ENCODE results near the gene DEFB125.
"Not testable (repeated sequence)": the region's sequence is repeated elsewhere in the genome, so short reads cannot be mapped to it uniquely, and the experiment has no call there.

DEFB125 gene

DNA sequence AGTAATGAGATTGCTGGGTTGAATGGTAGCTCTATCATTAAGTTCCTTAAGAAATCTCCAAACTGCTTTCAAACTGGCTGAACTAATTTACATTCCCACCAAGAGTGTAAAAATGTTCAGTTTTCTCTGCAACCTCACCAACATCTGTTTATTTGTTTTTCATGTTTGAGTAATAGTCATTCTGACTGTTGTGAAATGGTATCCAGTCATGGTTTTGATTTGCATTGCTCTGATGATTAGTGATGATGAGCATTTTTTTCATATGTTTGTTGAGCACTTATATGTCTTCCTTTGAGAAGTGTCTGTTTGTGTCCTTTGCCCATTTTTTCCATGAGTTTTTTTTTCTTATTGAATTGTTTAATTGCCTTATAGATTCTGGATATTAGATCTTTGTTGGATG is 24.9 kb downstream of the DEFB125 start:
- Mint-ChIP-seq H3K9me3 (peaks cover 6% of the 10 kb centered on the region), H3K4me1 (no peaks in the 10 kb centered on the region), H3K4me3 (no peak overlapping the region), H3K36me3 (peaks cover 2% of the 10 kb centered on the region), H3K27ac (no peak overlapping the region), H3K27me3 (peaks cover 19% of the 10 kb centered on the region)

DNA sequence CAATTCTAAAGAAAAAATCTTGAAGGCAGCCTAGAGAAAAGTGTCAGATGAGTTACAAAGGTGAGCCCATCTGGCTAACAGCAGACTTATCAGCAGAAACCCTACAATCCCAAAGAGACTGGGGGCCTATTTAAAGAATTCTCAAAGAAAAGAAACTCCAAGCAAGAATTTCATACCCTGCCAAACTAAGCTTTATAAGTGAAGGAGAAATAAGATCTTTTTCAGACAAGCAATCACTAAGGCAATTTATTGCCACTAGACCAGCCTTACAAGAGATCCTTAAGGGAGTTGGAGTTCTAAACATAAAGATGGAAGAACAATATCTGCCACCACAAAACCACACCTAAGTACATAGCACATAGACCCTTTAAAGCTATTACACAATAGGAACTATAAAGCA is 30.0 kb downstream of the DEFB125 start:
- Mint-ChIP-seq H3K27ac (no peak overlapping the region), H3K9me3 (peaks cover 15% of the 10 kb centered on the region), H3K4me3 (no peak overlapping the region), H3K4me1 (no peaks in the 10 kb centered on the region), H3K27me3 (peaks cover 41% of the 10 kb centered on the region), H3K36me3 (peaks cover 3% of the 10 kb centered on the region)

GRCh38 chr20:129786-130323 is 42.4 kb downstream of the DEFB125 start:
- not testable (repeated sequence) for H3K27ac Mint-ChIP-seq

DNA sequence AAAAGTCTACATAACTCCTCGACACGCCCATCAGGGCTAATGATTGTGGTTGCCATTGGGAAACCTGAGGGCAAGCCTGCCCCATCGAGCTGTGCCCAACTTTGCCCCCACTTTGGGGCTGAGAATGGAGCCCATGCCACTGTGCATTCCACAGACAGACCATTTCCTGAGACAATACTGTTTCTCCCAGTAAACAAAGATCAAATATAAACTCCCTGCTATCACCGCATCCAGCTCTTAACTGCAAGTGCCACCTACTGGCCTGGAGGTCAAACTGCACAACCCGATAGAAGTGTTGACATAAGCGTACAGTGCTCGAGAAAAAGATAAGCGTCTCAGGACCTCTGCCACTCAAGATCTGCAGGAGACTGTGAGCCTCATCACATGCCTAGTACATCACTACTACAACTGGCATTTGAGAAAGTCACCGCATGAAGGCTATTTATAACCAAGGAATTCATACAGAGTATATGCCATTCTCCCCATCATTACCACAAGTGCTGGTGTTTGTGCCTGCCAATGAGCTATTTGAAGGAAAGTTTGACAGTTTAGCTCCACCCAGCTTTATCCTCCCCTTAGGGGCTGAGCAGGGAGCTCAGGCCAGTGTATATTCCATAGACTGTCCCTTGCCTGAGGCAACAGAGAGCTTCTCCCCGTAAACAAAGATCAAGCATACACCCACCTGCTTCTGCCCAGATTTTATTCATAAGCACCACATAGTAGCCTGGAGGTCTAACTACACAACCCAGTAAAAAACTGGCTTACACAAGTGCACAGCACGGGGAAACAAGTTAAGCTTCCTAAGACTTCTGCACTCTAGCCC is 50.4 kb downstream of the DEFB125 start:
- H3K9me3 Mint-ChIP-seq = no peaks in the 10 kb centered on the region
- H3K4me1 Mint-ChIP-seq = no peaks in the 10 kb centered on the region
- H3K4me3 Mint-ChIP-seq = no peak overlapping the region
- H3K36me3 Mint-ChIP-seq = no peaks in the 10 kb centered on the region
- no peak overlapping the region for H3K27ac Mint-ChIP-seq
- peaks cover 33% of the 10 kb centered on the region for H3K27me3 Mint-ChIP-seq

More at GRCh38 chr20:129786-130323, 42.4 kb downstream of the DEFB125 start:
- peaks cover 20% of the 10 kb centered on the region for H3K27me3 Mint-ChIP-seq
- not testable (repeated sequence) for H3K4me1 Mint-ChIP-seq, H3K9me3 Mint-ChIP-seq, H3K4me3 Mint-ChIP-seq, H3K36me3 Mint-ChIP-seq

- H3K27me3 Mint-ChIP-seq = peaks cover 38% of the 10 kb centered on the region
- no peaks in the 10 kb centered on the region for H3K4me1 Mint-ChIP-seq
- no peaks in the 10 kb centered on the region for H3K9me3 Mint-ChIP-seq
- H3K36me3 Mint-ChIP-seq = no peaks in the 10 kb centered on the region
- H3K4me3 Mint-ChIP-seq = no peak within 1 kb of the TSS
- H3K27ac Mint-ChIP-seq = no peak within 1 kb of the TSS
Measured at GRCh38 chr20:142290-142689, 54.8 kb downstream of the DEFB125 start, which contains the start of gene DEFB126. TSS of gene DEFB126 (plus strand) at chr20:142590. CDS start at chr20:142629, 39 bp downstream.

- Mint-ChIP-seq H3K27ac (no peak overlapping the region), H3K27me3 (peaks cover 11% of the 10 kb centered on the region), H3K36me3 (no peaks in the 10 kb centered on the region), H3K4me1 (no peaks in the 10 kb centered on the region), H3K4me3 (no peak overlapping the region), H3K9me3 (no peaks in the 10 kb centered on the region)
Measured at GRCh38 chr20:145877-146276, 58.4 kb downstream of the DEFB125 start.
